ENCODE results near the gene CMSS1. TPM values are rescaled to one million over a fixed set of nuclear protein-coding genes. Genes with fewer than 3 reads are reported as not detected.

CMSS1 gene
- total RNA-seq, 1 experiment from 2014 or later, result 98.6 TPM

DNA sequence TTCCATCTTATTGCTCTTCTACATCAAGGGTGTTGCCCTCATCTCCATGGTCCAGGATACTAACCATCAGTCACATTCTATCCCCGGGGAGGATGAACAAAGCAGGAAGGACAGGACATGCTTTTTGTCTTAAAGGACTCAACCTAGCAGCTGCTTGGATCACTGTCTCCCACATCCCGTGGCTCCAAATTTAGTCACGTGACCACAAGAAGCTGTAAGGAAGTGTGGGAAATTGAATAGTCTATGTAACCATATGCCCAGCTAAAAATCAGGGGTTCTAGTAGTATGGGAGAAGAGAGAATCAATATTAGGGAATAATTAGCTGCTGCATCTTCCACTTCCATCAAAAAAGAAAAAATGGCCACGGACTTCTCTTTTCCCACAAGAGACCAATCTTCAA lies 18.2 kb upstream of the CMSS1 start:
- Histone ChIP-seq H3K9me3 (ENCODE audit: low read depth, low read length, poor library complexity, severe bottlenecking) (no peaks in the 10 kb centered on the region), H3K27me3 (replicated peaks; ENCODE audit: insufficient read depth, low read depth, low read length, poor library complexity) (no peaks in the 10 kb centered on the region), H3K4me3 (ENCODE audit: low read depth, low read length, poor library complexity, severe bottlenecking) (no peak overlapping the region), H3K27ac (ENCODE audit: low read depth, low read length, poor library complexity, severe bottlenecking) (no peak overlapping the region), H3K36me3 (ENCODE audit: insufficient read depth, low read length, poor library complexity, severe bottlenecking) (no peaks in the 10 kb centered on the region), H3K4me1 (ENCODE audit: insufficient read depth, low read length, poor library complexity, severe bottlenecking) (no peaks in the 10 kb centered on the region)
- ChIA-PET CTCF (no interaction called here), POLR2A (ENCODE audit: low non-redundant PET) (no interaction called here)
- intact Hi-C loops (cut with micrococcal nuclease; ENCODE audit: unreplicated experiment), result no loop called here
- no TSS peak for BruUV-seq (replicated peaks)
- TF ChIP-seq CTCF (conservative IDR thresholded peaks at IDR 0.05; ENCODE audit: low read depth, low read length) (no peak), EZH2 (IDR thresholded peaks at IDR 0.05; ENCODE audit: borderline replicate concordance, low read depth, low read length, poor library complexity, severe bottlenecking) (no peak)
- no peak for DNase-seq (ENCODE audit: low spot score)

- Histone ChIP-seq H3K36me3 (ENCODE audit: insufficient read depth, low read length, poor library complexity, severe bottlenecking) (no peaks in the 10 kb centered on the region), H3K4me1 (ENCODE audit: insufficient read depth, low read length, poor library complexity, severe bottlenecking) (no peaks in the 10 kb centered on the region), H3K4me3 (ENCODE audit: low read depth, low read length, poor library complexity, severe bottlenecking) (no peak overlapping the region), H3K9me3 (ENCODE audit: low read depth, low read length, poor library complexity, severe bottlenecking) (peaks cover 9% of the 10 kb centered on the region), H3K27me3 (replicated peaks; ENCODE audit: insufficient read depth, low read depth, low read length, poor library complexity) (no peaks in the 10 kb centered on the region), H3K27ac (ENCODE audit: low read depth, low read length, poor library complexity, severe bottlenecking) (no peak overlapping the region)
- intact Hi-C loops (cut with micrococcal nuclease; ENCODE audit: unreplicated experiment), result no loop called here
- CTCF ChIA-PET, result no interaction called here
- no peak for DNase-seq (ENCODE audit: low spot score)
- POLR2A ChIA-PET (ENCODE audit: low non-redundant PET), result no interaction called here
- TF ChIP-seq EZH2 (IDR thresholded peaks at IDR 0.05; ENCODE audit: borderline replicate concordance, low read depth, low read length, poor library complexity, severe bottlenecking), result no peak
- TF ChIP-seq CTCF (conservative IDR thresholded peaks at IDR 0.05; ENCODE audit: low read depth, low read length), result no peak
- no TSS peak for BruUV-seq (replicated peaks)
Observed at GRCh38 chr3:99803297-99803696, 14.4 kb upstream of the CMSS1 start.

DNA sequence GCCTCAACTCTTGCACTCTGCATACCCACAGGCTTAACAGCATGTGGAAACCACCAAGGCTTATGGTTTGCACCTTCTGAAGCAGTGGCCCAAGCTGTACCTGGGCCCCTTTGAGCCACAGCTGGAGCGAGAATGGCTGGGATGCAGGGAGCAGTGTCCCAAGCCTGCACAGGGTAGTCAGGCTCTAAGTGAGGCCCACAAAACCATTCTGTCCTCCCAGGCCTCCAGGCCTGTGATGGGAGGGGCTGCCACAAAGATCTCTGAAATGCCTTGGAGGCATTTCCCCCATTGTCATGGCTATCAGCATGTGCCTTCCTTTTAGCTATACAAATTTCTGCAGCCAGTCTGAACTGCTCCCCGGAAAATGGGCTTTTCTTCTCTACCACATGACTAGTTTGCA lies 12.5 kb upstream of the CMSS1 start:
- Histone ChIP-seq H3K4me3 (ENCODE audit: low read depth, low read length, poor library complexity, severe bottlenecking) (no peak overlapping the region), H3K36me3 (ENCODE audit: insufficient read depth, low read length, poor library complexity, severe bottlenecking) (no peaks in the 10 kb centered on the region), H3K9me3 (ENCODE audit: low read depth, low read length, poor library complexity, severe bottlenecking) (peaks cover 9% of the 10 kb centered on the region), H3K27ac (ENCODE audit: low read depth, low read length, poor library complexity, severe bottlenecking) (no peak overlapping the region), H3K27me3 (replicated peaks; ENCODE audit: insufficient read depth, low read depth, low read length, poor library complexity) (no peaks in the 10 kb centered on the region), H3K4me1 (ENCODE audit: insufficient read depth, low read length, poor library complexity, severe bottlenecking) (no peaks in the 10 kb centered on the region)
- no peak for DNase-seq (ENCODE audit: low spot score)
- no peak for TF ChIP-seq EZH2 (IDR thresholded peaks at IDR 0.05; ENCODE audit: borderline replicate concordance, low read depth, low read length, poor library complexity, severe bottlenecking)
- CTCF ChIA-PET, result no interaction called here
- POLR2A ChIA-PET (ENCODE audit: low non-redundant PET), result no interaction called here
- no TSS peak for BruUV-seq (replicated peaks)
- intact Hi-C loops (cut with micrococcal nuclease; ENCODE audit: unreplicated experiment), result loop anchor here (5.0 kb wide), 1 partner anchor 158 kb away; no protein-coding TSS in a partner anchor

GRCh38 chr3:99808163-99808794 lies 9.4 kb upstream of the CMSS1 start:
- no peak overlapping the region for H3K4me3 ChIP-seq (ENCODE audit: low read depth, low read length, poor library complexity, severe bottlenecking)
- intact Hi-C loops (cut with micrococcal nuclease; ENCODE audit: unreplicated experiment), result loop anchor here (5.0 kb wide), 1 partner anchor 161 kb away; no protein-coding TSS in a partner anchor
- no peaks in the 10 kb centered on the region for H3K4me1 ChIP-seq (ENCODE audit: insufficient read depth, low read length, poor library complexity, severe bottlenecking)
- CTCF ChIA-PET, result interaction anchor here (0.6 to 1.2 kb wide), 2 partner anchors 19 to 601 kb away, joined by 3 to 4 read pairs; no protein-coding TSS in a partner anchor
- BruUV-seq (replicated peaks), result no TSS peak
- no peaks in the 10 kb centered on the region for H3K27me3 ChIP-seq (replicated peaks; ENCODE audit: insufficient read depth, low read depth, low read length, poor library complexity)
- H3K36me3 ChIP-seq (ENCODE audit: insufficient read depth, low read length, poor library complexity, severe bottlenecking), result no peaks in the 10 kb centered on the region
- DNase-seq (ENCODE audit: low spot score), result peak; percentile 76
- POLR2A ChIA-PET (ENCODE audit: low non-redundant PET), result no interaction called here
- H3K27ac ChIP-seq (ENCODE audit: low read depth, low read length, poor library complexity, severe bottlenecking), result no peak overlapping the region
- peaks cover 9% of the 10 kb centered on the region for H3K9me3 ChIP-seq (ENCODE audit: low read depth, low read length, poor library complexity, severe bottlenecking)
- TF ChIP-seq EZH2 (IDR thresholded peaks at IDR 0.05; ENCODE audit: borderline replicate concordance, low read depth, low read length, poor library complexity, severe bottlenecking), result no peak
- peak; percentile 87 for TF ChIP-seq CTCF (conservative IDR thresholded peaks at IDR 0.05; ENCODE audit: low read depth, low read length)

All from A673 (cell line).